ENCODE data around the gene RAPGEF5. TPM values are rescaled to one million over a fixed set of nuclear protein-coding genes. Genes with fewer than 3 reads are reported as not detected.

Gene RAPGEF5
- total and polyA plus RNA-seq, 2 donors (not counting 3 experiments of a cell fraction or from before 2014, with no cell fraction given): 10.0 to 43.2 TPM

GRCh38 chr7:22300839-22301238 is 56.1 kb downstream of the RAPGEF5 start:
- no peaks in the 10 kb centered on the region for H3K9me3 ChIP-seq (replicated peaks; ENCODE audit: control insufficient read depth, insufficient read depth, low read length)
- no peak overlapping the region for H2AFZ ChIP-seq (ENCODE audit: low read depth, low read length)
- DNase-seq (ENCODE audit: low read depth, low spot score) (no peak), FAIRE-seq (peak; percentile 15)
- intact Hi-C loops (cut with micrococcal nuclease): no loop called here
- H3K27me3 ChIP-seq (ENCODE audit: control insufficient read depth in 2 of 2, insufficient read depth in 2 of 2, low read length in 2 of 2): no peaks in the 10 kb centered on the region
- BruUV-seq (replicated peaks): no TSS peak
- no peaks in the 10 kb centered on the region for H3K9me1 ChIP-seq (replicated peaks; ENCODE audit: control insufficient read depth, extremely low read depth, insufficient read depth, low read length)
- dilution Hi-C loops (cut with MboI; ENCODE audit: extremely low pct_ligation_motif_present, low sequenced_read_pairs): no loop called here
- no peaks in the 10 kb centered on the region for H4K20me1 ChIP-seq (replicated peaks; ENCODE audit: control insufficient read depth, extremely low read depth, insufficient read depth, low read length)
- no peaks in the 10 kb centered on the region for H3K79me2 ChIP-seq (ENCODE audit: control insufficient read depth, insufficient read depth, low read length)
- no peak overlapping the region for H3K27ac ChIP-seq (ENCODE audit: insufficient read depth, low read depth, low read length)
- no peaks in the 10 kb centered on the region for H3K36me3 ChIP-seq (ENCODE audit: control insufficient read depth in 2 of 2, extremely low read depth in 1 of 2, insufficient read depth in 2 of 2, low read length in 2 of 2)
- peaks cover under 1% of the 10 kb centered on the region for H3K4me1 ChIP-seq (ENCODE audit: control insufficient read depth, extremely low read depth, insufficient read depth, low read length)
- ChIA-PET POLR2A (no interaction called here), CTCF (interaction anchor here (0.8 to 1.3 kb wide), 3 partner anchors 8 to 198 kb away, joined by 3 read pairs; no protein-coding TSS in a partner anchor)
- TF ChIP-seq MYC (IDR thresholded peaks at IDR 0.05; ENCODE audit: low read depth, low read length) (no peak), POLR2AphosphoS5 (IDR thresholded peaks at IDR 0.05; ENCODE audit: insufficient read depth, low read depth, low read length) (no peak), GATA2 (IDR thresholded peaks at IDR 0.05; ENCODE audit: insufficient read depth, insufficient read length, low read depth, low read length) (no peak), JUN (IDR thresholded peaks at IDR 0.05; ENCODE audit: borderline replicate concordance, insufficient read depth, insufficient read length, low read depth) (no peak), CTCF (IDR thresholded peaks at IDR 0.05; ENCODE audit: extremely low read depth in 1 of 2, insufficient read depth in 1 of 2, low read depth in 1 of 2, low read length in 2 of 2) (no peak), FOS (IDR thresholded peaks at IDR 0.05; ENCODE audit: borderline replicate concordance, insufficient read depth, low read length) (no peak), MAX (IDR thresholded peaks at IDR 0.05; ENCODE audit: insufficient read depth, insufficient read length) (no peak), POLR2A (IDR thresholded peaks at IDR 0.05; ENCODE audit: low read depth, low read length) (no peak), EZH2 (IDR thresholded peaks at IDR 0.05; ENCODE audit: borderline replicate concordance, low read depth, low read length, severe bottlenecking) (no peak)
- no peak overlapping the region for H3K9ac ChIP-seq (replicated peaks; ENCODE audit: extremely low read depth, insufficient read depth, low read length)
- no peak overlapping the region for H3K4me2 ChIP-seq (ENCODE audit: insufficient read depth, low read length)
- no peak overlapping the region for H3K4me3 ChIP-seq (replicated peaks in 1 of 3; ENCODE audit: insufficient read depth in 1 of 3, low read depth in 1 of 3, low read length in 3 of 3)

All from endothelial cell of umbilical vein (primary cell).